SK-N-SH (cell line): ENCODE measurements around the gene FAM78A. TPM values are rescaled to one million over a fixed set of nuclear protein-coding genes. Genes with fewer than 3 reads are reported as not detected.

Experiments
- CTCF ChIA-PET: fragments of 300-600, 350-600 bp; formaldehyde crosslinking; extraction: SDS; loops from one replicate; lab custom pipeline; 2021; lab: Yijun Ruan, JAX
- POLR2A ChIA-PET: fragments of 350-600 bp; sonication (Branson Sonifier 250); formaldehyde crosslinking; extraction: SDS; loops from one replicate; lab custom pipeline; 2020; ENCODE audit warnings: antibody characterized with exemption, inconsistent platforms; lab: Yijun Ruan, JAX
- DNase-seq: peaks from one replicate; pipeline ENCODE4 v3.0.0; 2012
- H2AFZ ChIP-seq: fragments of 200-600 bp; sonication (generic); 2 replicates; pipeline ENCODE4 v1.8.1; 2016; ENCODE audit warnings: antibody characterized with exemption, mild to moderate bottlenecking, low read depth
- H3F3A ChIP-seq: fragments of 200-600 bp; sonication (generic); replicated peaks from 2 replicates; pipeline ENCODE3; 2016; ENCODE audit warnings: antibody characterized with exemption, mild to moderate bottlenecking; ENCODE audit not compliant: insufficient read depth
- H3K27ac ChIP-seq, 2 experiments: fragments of 200-500 bp in 1 of 2; fragments of 200-600 bp in 1 of 2; sonication (Bioruptor generic) in 1 of 2; sonication (generic), shearing (Covaris generic) in 1 of 2; 2 replicates each; pipeline versions ENCODE4 v1.5.1 to v1.6.1; 2014 to 2016; ENCODE audit warnings: low read depth in 2 of 2, inconsistent platforms in 1 of 2, low read length in 1 of 2, mild to moderate bottlenecking in 1 of 2, mixed read lengths in 1 of 2
- H3K27me3 ChIP-seq: fragments of 200-600 bp; sonication (generic), shearing (Covaris generic); 2 replicates; pipeline ENCODE4 v1.6.1; 2016; ENCODE audit warnings: mixed run types; ENCODE audit not compliant: insufficient read depth
- H3K36me3 ChIP-seq, 2 experiments: fragments of 200-500 bp in 1 of 2; fragments of 200-600 bp in 1 of 2; sonication (Bioruptor generic) in 1 of 2; sonication (generic) in 1 of 2; replicated peaks in 1 of 2; 2 replicates each; pipeline versions ENCODE3 to v1.5.1; 2014 to 2016; ENCODE audit warnings: low read length in 1 of 2, mild to moderate bottlenecking in 1 of 2; ENCODE audit not compliant: insufficient read depth in 2 of 2, control insufficient read depth in 1 of 2
- H3K4me1 ChIP-seq, 2 experiments: fragments of 200-500 bp in 1 of 2; fragments of 200-600 bp in 1 of 2; sonication (Bioruptor generic) in 1 of 2; sonication (generic), shearing (Covaris generic) in 1 of 2; 2 replicates each; pipeline versions ENCODE4 v1.5.1 to v1.6.1; 2014 to 2016; ENCODE audit warnings: low read depth in 1 of 2, low read length in 1 of 2, mixed run types in 1 of 2; ENCODE audit not compliant: insufficient read depth in 2 of 2, control insufficient read depth in 1 of 2
- H3K4me2 ChIP-seq: fragments of 200-600 bp; sonication (generic), shearing (Covaris generic); 2 replicates; pipeline ENCODE4 v1.6.1; 2017; ENCODE audit warnings: mixed run types
- H3K4me3 ChIP-seq, 2 experiments: fragments of 200-500 bp in 1 of 2; fragments of 200-600 bp in 1 of 2; sonication (Bioruptor generic) in 1 of 2; sonication (generic), shearing (Covaris generic) in 1 of 2; 2 replicates each; pipeline versions ENCODE4 v1.5.1 to v1.8.1; 2014 to 2016; ENCODE audit warnings: low read depth in 2 of 2, inconsistent platforms in 1 of 2, low read length in 1 of 2, mild to moderate bottlenecking in 1 of 2, mixed read lengths in 1 of 2, moderate library complexity in 1 of 2
- H3K79me2 ChIP-seq: fragments of 200-600 bp; sonication (generic); 2 replicates; pipeline ENCODE4 v1.8.1; 2017; ENCODE audit warnings: mild to moderate bottlenecking; ENCODE audit not compliant: insufficient read depth
- H3K9ac ChIP-seq: fragments of 200-600 bp; sonication (generic); 2 replicates; pipeline ENCODE4 v1.6.1; 2017; ENCODE audit warnings: mixed run types
- H3K9me2 ChIP-seq: fragments of 200-600 bp; sonication (generic); 2 replicates; pipeline ENCODE4 v1.6.1; 2017; ENCODE audit warnings: mixed run types
- H3K9me3 ChIP-seq: fragments of 200-600 bp; sonication (generic); 2 replicates; pipeline ENCODE4 v1.6.1; 2017; ENCODE audit warnings: mixed run types, mild to moderate bottlenecking, moderate library complexity
- H4K20me1 ChIP-seq: fragments of 200-600 bp; sonication (generic); 2 replicates; pipeline ENCODE4 v1.6.1; 2017; ENCODE audit warnings: mild to moderate bottlenecking, mixed run types; ENCODE audit not compliant: insufficient read depth
- ELF1 ChIP-seq: IDR thresholded peaks from 2 replicates; pipeline ENCODE4 v1.4.0; 2012
- EP300 ChIP-seq, 2 experiments: IDR thresholded peaks; 2 replicates each; pipeline versions ENCODE4 v1.4.0 to v1.6.1; 2012; ENCODE audit warnings: borderline replicate concordance in 1 of 2, low read depth in 1 of 2, low read length in 1 of 2
- FOSL2 ChIP-seq: IDR thresholded peaks from 2 replicates; pipeline ENCODE4 v1.4.0; 2012; ENCODE audit warnings: low read depth, mild to moderate bottlenecking, moderate library complexity, borderline replicate concordance
- FOXJ3 ChIP-seq: sonication (generic); formaldehyde crosslinking; IDR thresholded peaks from 2 replicates; pipeline ENCODE4 v1.5.1; 2020; ENCODE audit warnings: mild to moderate bottlenecking, missing genetic modification reagents
- FOXM1 ChIP-seq: IDR thresholded peaks from 2 replicates; pipeline ENCODE4 v1.4.0; 2012; ENCODE audit warnings: low read depth, mild to moderate bottlenecking
- GATA2 ChIP-seq: sonication (generic); formaldehyde crosslinking; IDR thresholded peaks from 2 replicates; pipeline ENCODE4 v1.5.0; 2020; ENCODE audit warnings: mild to moderate bottlenecking, missing genetic modification reagents
- JUND ChIP-seq: IDR thresholded peaks from 2 replicates; pipeline ENCODE4 v1.4.0; 2012
- MXI1 ChIP-seq: IDR thresholded peaks from 2 replicates; pipeline ENCODE4 v1.6.1; 2012; ENCODE audit warnings: mild to moderate bottlenecking, low read depth, low read length, improper control_type of control experiment
- RAD21 ChIP-seq: IDR thresholded peaks from 2 replicates; pipeline ENCODE4 v1.6.1; 2012; ENCODE audit warnings: mild to moderate bottlenecking, low read length
- RFX5 ChIP-seq: IDR thresholded peaks from 2 replicates; pipeline ENCODE4 v1.6.1; 2012; ENCODE audit warnings: mild to moderate bottlenecking, improper control_type of control experiment, low read length
- RXRA ChIP-seq: IDR thresholded peaks from 2 replicates; pipeline ENCODE4 v1.4.0; 2012; ENCODE audit warnings: low read depth, mild to moderate bottlenecking, borderline replicate concordance
- SIN3A ChIP-seq: IDR thresholded peaks from 2 replicates; pipeline ENCODE4 v1.6.1; 2012; ENCODE audit warnings: low read depth, mild to moderate bottlenecking, low read length, moderate library complexity, borderline replicate concordance
- TEAD4 ChIP-seq: IDR thresholded peaks from 2 replicates; pipeline ENCODE4 v1.4.0; 2012; ENCODE audit warnings: mild to moderate bottlenecking, borderline replicate concordance; ENCODE audit not compliant: insufficient read depth
- YY1 ChIP-seq: IDR thresholded peaks from 2 replicates; pipeline ENCODE4 v1.4.0; 2012; ENCODE audit warnings: low read depth, mild to moderate bottlenecking
- WGBS: methylation state at CpG from one replicate; pipeline ENCODE4 v1.1.6; 2017; ENCODE audit warnings: low lambda C conversion rate; 5-methylcytosine and 5-hydroxymethylcytosine counted together
- polyA plus RNA-seq, 3 experiments: library from polyadenylated mRNA; depleted of rRNA; stranded (reverse); fragments of >200 nt; gene quantifications; 2 replicates each; pipeline ENCODE4 v1.2.3, GENCODE V29; 2012
- TF ChIP-seq, protein P1 (sequence below): IDR thresholded peaks from 2 replicates; pipeline ENCODE4 v1.6.1; 2012; ENCODE audit warnings: mild to moderate bottlenecking, low read depth, low read length, moderate library complexity
- TF ChIP-seq, protein P2 (sequence below): fragments of 200-600 bp; sonication (generic); IDR thresholded peaks from 2 replicates; pipeline ENCODE4 v1.6.1; 2017; ENCODE audit warnings: antibody characterized with exemption, mild to moderate bottlenecking, moderate library complexity
- TF ChIP-seq, protein P3 (sequence below): fragments of 150-350 bp; IDR thresholded peaks from 2 replicates; pipeline ENCODE4 v1.6.1; 2016; ENCODE audit warnings: mild to moderate bottlenecking, low read depth, low read length
- TF ChIP-seq, protein P4 (sequence below): IDR thresholded peaks from 2 replicates; pipeline ENCODE4 v1.4.0; 2012; ENCODE audit warnings: low read depth
- TF ChIP-seq, protein P5 (sequence below): IDR thresholded peaks from 2 replicates; pipeline ENCODE4 v1.4.0; 2012; ENCODE audit warnings: low read depth, borderline replicate concordance

The FAM78A gene
- polyA plus RNA-seq, 1 of the 3 experiments (the other 2 are of a cell fraction): 1.0 TPM

DNA sequence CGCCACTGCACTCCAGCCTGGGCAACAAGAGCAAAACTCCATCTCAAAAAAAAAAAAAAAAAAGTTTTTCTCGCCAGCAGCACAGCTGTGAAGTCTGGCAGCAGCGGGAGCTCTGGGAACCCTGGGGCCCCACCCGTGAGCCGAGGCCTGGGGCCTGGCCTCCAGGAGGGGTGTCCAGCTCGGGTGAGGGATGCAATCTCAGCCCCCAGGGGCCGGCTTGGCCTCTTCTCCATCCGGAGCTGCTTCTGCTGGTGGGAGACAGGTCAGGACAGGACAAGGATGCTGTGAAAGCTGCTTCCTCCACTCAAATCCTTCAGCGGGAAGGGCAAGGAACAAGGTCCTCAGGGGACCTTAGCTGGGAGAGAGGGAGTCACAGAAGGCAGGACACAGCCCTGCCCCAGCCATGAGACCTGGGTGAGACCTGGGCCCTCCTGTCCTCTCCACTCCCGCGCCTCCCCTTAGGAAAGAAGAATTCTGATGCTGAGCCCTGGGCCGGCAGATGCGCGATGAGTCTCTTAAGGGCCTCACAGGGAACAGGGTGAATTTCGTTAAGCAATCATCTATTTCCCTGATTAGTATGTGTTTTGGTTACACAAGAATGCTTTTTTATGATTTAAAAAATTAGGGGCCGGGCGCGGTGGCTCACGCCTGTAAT, 43.8 kb upstream of the FAM78A start (continued):
- TF ChIP-seq, protein P1, sequence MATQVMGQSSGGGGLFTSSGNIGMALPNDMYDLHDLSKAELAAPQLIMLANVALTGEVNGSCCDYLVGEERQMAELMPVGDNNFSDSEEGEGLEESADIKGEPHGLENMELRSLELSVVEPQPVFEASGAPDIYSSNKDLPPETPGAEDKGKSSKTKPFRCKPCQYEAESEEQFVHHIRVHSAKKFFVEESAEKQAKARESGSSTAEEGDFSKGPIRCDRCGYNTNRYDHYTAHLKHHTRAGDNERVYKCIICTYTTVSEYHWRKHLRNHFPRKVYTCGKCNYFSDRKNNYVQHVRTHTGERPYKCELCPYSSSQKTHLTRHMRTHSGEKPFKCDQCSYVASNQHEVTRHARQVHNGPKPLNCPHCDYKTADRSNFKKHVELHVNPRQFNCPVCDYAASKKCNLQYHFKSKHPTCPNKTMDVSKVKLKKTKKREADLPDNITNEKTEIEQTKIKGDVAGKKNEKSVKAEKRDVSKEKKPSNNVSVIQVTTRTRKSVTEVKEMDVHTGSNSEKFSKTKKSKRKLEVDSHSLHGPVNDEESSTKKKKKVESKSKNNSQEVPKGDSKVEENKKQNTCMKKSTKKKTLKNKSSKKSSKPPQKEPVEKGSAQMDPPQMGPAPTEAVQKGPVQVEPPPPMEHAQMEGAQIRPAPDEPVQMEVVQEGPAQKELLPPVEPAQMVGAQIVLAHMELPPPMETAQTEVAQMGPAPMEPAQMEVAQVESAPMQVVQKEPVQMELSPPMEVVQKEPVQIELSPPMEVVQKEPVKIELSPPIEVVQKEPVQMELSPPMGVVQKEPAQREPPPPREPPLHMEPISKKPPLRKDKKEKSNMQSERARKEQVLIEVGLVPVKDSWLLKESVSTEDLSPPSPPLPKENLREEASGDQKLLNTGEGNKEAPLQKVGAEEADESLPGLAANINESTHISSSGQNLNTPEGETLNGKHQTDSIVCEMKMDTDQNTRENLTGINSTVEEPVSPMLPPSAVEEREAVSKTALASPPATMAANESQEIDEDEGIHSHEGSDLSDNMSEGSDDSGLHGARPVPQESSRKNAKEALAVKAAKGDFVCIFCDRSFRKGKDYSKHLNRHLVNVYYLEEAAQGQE: no peak
- TF ChIP-seq SIN3A: no peak
- TF ChIP-seq EP300 (IDR thresholded peaks at IDR 0.05; ENCODE audit: borderline replicate concordance in 1 of 2, low read depth in 1 of 2, low read length in 1 of 2): no peak
- TF ChIP-seq, protein P2, sequence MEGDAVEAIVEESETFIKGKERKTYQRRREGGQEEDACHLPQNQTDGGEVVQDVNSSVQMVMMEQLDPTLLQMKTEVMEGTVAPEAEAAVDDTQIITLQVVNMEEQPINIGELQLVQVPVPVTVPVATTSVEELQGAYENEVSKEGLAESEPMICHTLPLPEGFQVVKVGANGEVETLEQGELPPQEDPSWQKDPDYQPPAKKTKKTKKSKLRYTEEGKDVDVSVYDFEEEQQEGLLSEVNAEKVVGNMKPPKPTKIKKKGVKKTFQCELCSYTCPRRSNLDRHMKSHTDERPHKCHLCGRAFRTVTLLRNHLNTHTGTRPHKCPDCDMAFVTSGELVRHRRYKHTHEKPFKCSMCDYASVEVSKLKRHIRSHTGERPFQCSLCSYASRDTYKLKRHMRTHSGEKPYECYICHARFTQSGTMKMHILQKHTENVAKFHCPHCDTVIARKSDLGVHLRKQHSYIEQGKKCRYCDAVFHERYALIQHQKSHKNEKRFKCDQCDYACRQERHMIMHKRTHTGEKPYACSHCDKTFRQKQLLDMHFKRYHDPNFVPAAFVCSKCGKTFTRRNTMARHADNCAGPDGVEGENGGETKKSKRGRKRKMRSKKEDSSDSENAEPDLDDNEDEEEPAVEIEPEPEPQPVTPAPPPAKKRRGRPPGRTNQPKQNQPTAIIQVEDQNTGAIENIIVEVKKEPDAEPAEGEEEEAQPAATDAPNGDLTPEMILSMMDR: no peak
- TF ChIP-seq FOXJ3 (CRISPR knock-in tag): no peak
- TF ChIP-seq FOSL2: no peak

DNA sequence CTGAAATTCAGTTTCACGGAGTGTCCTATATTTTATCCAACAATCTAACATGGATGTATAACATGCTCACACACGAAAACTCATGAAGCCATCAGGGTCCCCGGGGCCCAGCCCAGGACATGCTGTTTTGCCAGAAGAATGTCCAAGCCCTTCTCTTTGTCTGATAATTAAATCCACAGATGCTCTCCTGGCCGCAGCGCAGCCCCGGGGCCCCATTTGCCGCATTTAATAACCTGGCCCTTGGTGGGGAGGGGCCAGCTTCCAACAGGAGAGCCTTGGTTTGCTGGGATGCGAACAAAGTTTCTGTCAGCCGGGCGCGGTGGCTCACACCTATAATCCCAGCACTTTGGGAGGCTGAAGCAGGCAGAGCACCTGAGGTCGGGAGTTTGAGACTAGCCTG, 43.2 kb upstream of the FAM78A start:
- Histone ChIP-seq H3K9me3 (no peaks in the 10 kb centered on the region), H3K79me2 (no peaks in the 10 kb centered on the region), H3K27ac (no peak overlapping the region), H3K36me3 (no peaks in the 10 kb centered on the region), H3K4me1 (peaks cover 0 to 9% of the 10 kb centered on the region in 2 experiments; a peak in 1 of 4 replicates), H3K4me2 (no peak overlapping the region), H3K9me2 (no peaks in the 10 kb centered on the region), H2AFZ (no peak overlapping the region), H3K9ac (no peak overlapping the region), H3K4me3 (no peak overlapping the region), H4K20me1 (no peaks in the 10 kb centered on the region), H3F3A (no peaks in the 10 kb centered on the region), H3K27me3 (no peaks in the 10 kb centered on the region)
- peak; percentile 55 for DNase-seq
- CTCF ChIA-PET: interaction anchor here (5.0 kb wide), 1 partner anchor 17 kb away, joined by 38 read pairs; no protein-coding TSS in a partner anchor
- POLR2A ChIA-PET: no interaction called here
- 74% methylated on average over 12 of the region's 12 CpGs for WGBS
- TF ChIP-seq, protein P1: no peak
- TF ChIP-seq RFX5 (no peak), FOXM1 (no peak), FOSL2 (no peak), RAD21 (no peak), TEAD4 (no peak), YY1 (no peak), JUND (no peak), RXRA (no peak), MXI1 (no peak), SIN3A (no peak), EP300 (IDR thresholded peaks at IDR 0.05; ENCODE audit: borderline replicate concordance in 1 of 2, low read depth in 1 of 2, low read length in 1 of 2) (no peak), GATA2 (CRISPR knock-in tag) (no peak), ELF1 (no peak)
- TF ChIP-seq, protein P3, sequence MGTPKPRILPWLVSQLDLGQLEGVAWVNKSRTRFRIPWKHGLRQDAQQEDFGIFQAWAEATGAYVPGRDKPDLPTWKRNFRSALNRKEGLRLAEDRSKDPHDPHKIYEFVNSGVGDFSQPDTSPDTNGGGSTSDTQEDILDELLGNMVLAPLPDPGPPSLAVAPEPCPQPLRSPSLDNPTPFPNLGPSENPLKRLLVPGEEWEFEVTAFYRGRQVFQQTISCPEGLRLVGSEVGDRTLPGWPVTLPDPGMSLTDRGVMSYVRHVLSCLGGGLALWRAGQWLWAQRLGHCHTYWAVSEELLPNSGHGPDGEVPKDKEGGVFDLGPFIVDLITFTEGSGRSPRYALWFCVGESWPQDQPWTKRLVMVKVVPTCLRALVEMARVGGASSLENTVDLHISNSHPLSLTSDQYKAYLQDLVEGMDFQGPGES: no peak
- TF ChIP-seq, protein P4, sequence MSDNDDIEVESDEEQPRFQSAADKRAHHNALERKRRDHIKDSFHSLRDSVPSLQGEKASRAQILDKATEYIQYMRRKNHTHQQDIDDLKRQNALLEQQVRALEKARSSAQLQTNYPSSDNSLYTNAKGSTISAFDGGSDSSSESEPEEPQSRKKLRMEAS: no peak
- TF ChIP-seq, protein P5, sequence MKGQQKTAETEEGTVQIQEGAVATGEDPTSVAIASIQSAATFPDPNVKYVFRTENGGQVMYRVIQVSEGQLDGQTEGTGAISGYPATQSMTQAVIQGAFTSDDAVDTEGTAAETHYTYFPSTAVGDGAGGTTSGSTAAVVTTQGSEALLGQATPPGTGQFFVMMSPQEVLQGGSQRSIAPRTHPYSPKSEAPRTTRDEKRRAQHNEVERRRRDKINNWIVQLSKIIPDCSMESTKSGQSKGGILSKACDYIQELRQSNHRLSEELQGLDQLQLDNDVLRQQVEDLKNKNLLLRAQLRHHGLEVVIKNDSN: no peak
